Activated CD8-positive, alpha-beta memory T cell treated with anti-CD3 and anti-CD28 coated beads, Interleukin-2, amount 50 U/mL, for 1 hour (primary cell): ENCODE results near the gene TIAM2.

Source experiments
- DNase-seq: peaks from one replicate; pipeline ENCODE4 v3.0.0-alpha.2; 2020; ENCODE audit errors: extremely low read depth

The TIAM2 gene

GRCh38 chr6:155064303-155064702 lies 69.2 kb downstream of the TIAM2 start:
- no peak for DNase-seq

- DNase-seq: no peak
Observed at GRCh38 chr6:155066361-155066760, 71.2 kb downstream of the TIAM2 start.

GRCh38 chr6:155066921-155067680 lies 72.0 kb downstream of the TIAM2 start:
- DNase-seq: no peak

GRCh38 chr6:155067956-155068615 lies 73.0 kb downstream of the TIAM2 start:
- DNase-seq: no peak

- no peak for DNase-seq
Observed at GRCh38 chr6:155069543-155069942, 74.4 kb downstream of the TIAM2 start.

- DNase-seq: no peak
Observed at GRCh38 chr6:155075930-155076695, 81.0 kb downstream of the TIAM2 start.

GRCh38 chr6:155077331-155077730 lies 82.2 kb downstream of the TIAM2 start:
- no peak for DNase-seq

- no peak for DNase-seq
Observed at GRCh38 chr6:155077784-155078183, 82.7 kb downstream of the TIAM2 start.

- DNase-seq: no peak
Observed at GRCh38 chr6:155078331-155078745, 83.2 kb downstream of the TIAM2 start.

GRCh38 chr6:155079985-155080452 lies 84.9 kb downstream of the TIAM2 start:
- DNase-seq: no peak

- DNase-seq: no peak
Observed at GRCh38 chr6:155080881-155081845, 86.0 kb downstream of the TIAM2 start.

- no peak for DNase-seq
Observed at GRCh38 chr6:155084431-155085123, 89.5 kb downstream of the TIAM2 start.

GRCh38 chr6:155085582-155086257 lies 90.6 kb downstream of the TIAM2 start:
- DNase-seq: no peak

GRCh38 chr6:155088856-155089255 lies 93.7 kb downstream of the TIAM2 start:
- no peak for DNase-seq

GRCh38 chr6:155089746-155090145 lies 94.6 kb downstream of the TIAM2 start:
- no peak for DNase-seq

- no peak for DNase-seq
Observed at GRCh38 chr6:155090166-155090565, 95.1 kb downstream of the TIAM2 start.

- DNase-seq: no peak
Observed at GRCh38 chr6:155091756-155092155, 96.6 kb downstream of the TIAM2 start.

- DNase-seq: no peak
Observed at GRCh38 chr6:155093430-155093829, 98.3 kb downstream of the TIAM2 start.

- no peak for DNase-seq
Observed at GRCh38 chr6:155100087-155100486, 105.0 kb downstream of the TIAM2 start.

- DNase-seq: no peak
Observed at GRCh38 chr6:155100591-155100990, 105.5 kb downstream of the TIAM2 start.
